Uterus (tissue), 2 donors: ENCODE results near the gene CCDC170.
A peak's percentile ranks its signal among the peaks of the same experiment; 100 is the strongest.

Experiments
- POLR2A ChIP-seq, 2 donors: fragments of 450-650 bp; IDR thresholded peaks; one replicate each; pipeline ENCODE4 v1.6.1; 2016; ENCODE audit warnings: antibody characterized with exemption in 2 of 2, mild to moderate bottlenecking in 1 of 2, moderate library complexity in 1 of 2
- TF ChIP-seq, protein P1 (sequence below), 4 experiments: fragments of 200-600 bp in 2 of 4; fragments of 450-650 bp in 2 of 4; sonication (generic) in 2 of 4; IDR thresholded peaks; one replicate each; pipeline ENCODE4 v1.5.1; 2016 to 2019; ENCODE audit warnings: antibody characterized with exemption in 4 of 4, mild to moderate bottlenecking in 2 of 4, moderate library complexity in 1 of 4

DNA sequence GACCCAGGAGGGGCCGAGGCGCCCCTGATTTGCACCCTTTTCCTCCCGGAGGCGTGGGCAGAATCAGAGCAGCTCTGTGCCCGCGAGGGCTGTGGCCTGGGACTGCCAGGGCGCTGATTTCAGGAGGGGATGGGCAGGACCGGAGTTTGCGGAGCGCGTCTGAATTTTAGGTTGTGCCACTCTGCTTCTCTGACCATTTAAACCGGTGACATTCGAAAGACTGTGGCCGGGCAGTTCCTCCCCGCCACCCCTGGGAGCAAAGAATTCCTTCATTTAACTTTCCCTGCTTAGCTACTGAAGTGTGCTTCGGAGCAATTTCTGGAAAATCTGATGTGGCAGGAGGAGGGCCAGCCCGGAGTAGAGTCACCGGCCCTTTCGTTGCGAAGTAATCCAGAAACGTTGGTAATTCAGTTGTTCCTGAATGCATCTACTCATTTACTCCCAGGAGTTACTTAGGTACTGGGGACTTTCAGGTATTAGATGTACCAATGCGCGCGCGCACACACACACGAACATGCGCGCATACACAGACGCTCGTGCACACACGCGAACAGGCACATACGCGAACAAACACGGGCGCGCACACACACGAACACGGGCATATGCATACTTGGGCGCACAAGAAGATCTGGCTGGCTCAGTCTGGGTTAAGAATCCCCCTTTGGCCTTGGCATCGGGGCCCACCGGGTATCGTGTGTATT, 568 bp downstream of the CCDC170 start:
- TF ChIP-seq, protein P1, sequence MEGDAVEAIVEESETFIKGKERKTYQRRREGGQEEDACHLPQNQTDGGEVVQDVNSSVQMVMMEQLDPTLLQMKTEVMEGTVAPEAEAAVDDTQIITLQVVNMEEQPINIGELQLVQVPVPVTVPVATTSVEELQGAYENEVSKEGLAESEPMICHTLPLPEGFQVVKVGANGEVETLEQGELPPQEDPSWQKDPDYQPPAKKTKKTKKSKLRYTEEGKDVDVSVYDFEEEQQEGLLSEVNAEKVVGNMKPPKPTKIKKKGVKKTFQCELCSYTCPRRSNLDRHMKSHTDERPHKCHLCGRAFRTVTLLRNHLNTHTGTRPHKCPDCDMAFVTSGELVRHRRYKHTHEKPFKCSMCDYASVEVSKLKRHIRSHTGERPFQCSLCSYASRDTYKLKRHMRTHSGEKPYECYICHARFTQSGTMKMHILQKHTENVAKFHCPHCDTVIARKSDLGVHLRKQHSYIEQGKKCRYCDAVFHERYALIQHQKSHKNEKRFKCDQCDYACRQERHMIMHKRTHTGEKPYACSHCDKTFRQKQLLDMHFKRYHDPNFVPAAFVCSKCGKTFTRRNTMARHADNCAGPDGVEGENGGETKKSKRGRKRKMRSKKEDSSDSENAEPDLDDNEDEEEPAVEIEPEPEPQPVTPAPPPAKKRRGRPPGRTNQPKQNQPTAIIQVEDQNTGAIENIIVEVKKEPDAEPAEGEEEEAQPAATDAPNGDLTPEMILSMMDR (IDR thresholded peaks at IDR 0.05) = no peak
- TF ChIP-seq POLR2A (IDR thresholded peaks at IDR 0.05) = peak in 1 of 2 donors; percentile 25
